Erythroblast (primary cell): ENCODE results near the gene B3GLCT.

Experiments used
- GATA1 ChIP-seq: IDR thresholded peaks from 2 replicates; pipeline ENCODE4 v1.6.1; 2011; ENCODE audit warnings: low read depth, mild to moderate bottlenecking, control low read depth, low read length, moderate library complexity
- POLR2A ChIP-seq: IDR thresholded peaks from 2 replicates; pipeline ENCODE4 v1.6.1; 2011; ENCODE audit warnings: mild to moderate bottlenecking, low read length

- TF ChIP-seq POLR2A (no peak), GATA1 (no peak)
Measured at GRCh38 chr13:31224174-31224669, 24.4 kb downstream of the B3GLCT start.
